Ectodermal cell (in vitro differentiated cells): ENCODE results near the gene NAGPA. TPM values are rescaled to one million over a fixed set of nuclear protein-coding genes. Genes with fewer than 3 reads are reported as not detected.
"Not testable (repeated sequence)": the region's sequence is repeated elsewhere in the genome, so short reads cannot be mapped to it uniquely, and the experiment has no call there.

Source experiments
- H3K27ac ChIP-seq: 2 replicates; pipeline ENCODE4 v1.7.0; 2013; ENCODE audit warnings: mild to moderate bottlenecking, low read depth, low read length; ENCODE audit not compliant: insufficient read depth, poor library complexity, severe bottlenecking
- H3K27me3 ChIP-seq: 2 replicates; pipeline ENCODE4 v1.7.0; 2013; ENCODE audit warnings: mild to moderate bottlenecking, low read length; ENCODE audit not compliant: insufficient read depth, control insufficient read depth, poor library complexity, severe bottlenecking
- H3K36me3 ChIP-seq: one replicate; pipeline ENCODE4 v1.7.0; 2013; ENCODE audit warnings: low read length; ENCODE audit not compliant: control insufficient read depth, insufficient read depth
- H3K4me1 ChIP-seq: one replicate; pipeline ENCODE4 v1.7.0; 2013; ENCODE audit warnings: low read length; ENCODE audit not compliant: control insufficient read depth, insufficient read depth
- H3K4me3 ChIP-seq: 2 replicates; pipeline ENCODE4 v1.7.0; 2013; ENCODE audit warnings: low read depth, low read length, control low read depth; ENCODE audit not compliant: insufficient read depth
- H3K9me3 ChIP-seq: 2 replicates; pipeline ENCODE4 v1.7.0; 2013; ENCODE audit warnings: mild to moderate bottlenecking, low read length, moderate library complexity; ENCODE audit not compliant: control insufficient read depth
- WGBS, 2 experiments: methylation state at CpG; one replicate each; pipeline ENCODE4 v1.1.7; 2013; ENCODE audit warnings: missing lambda C conversion rate in 2 of 2; 5-methylcytosine and 5-hydroxymethylcytosine counted together
- polyA plus RNA-seq, 4 experiments: library from polyadenylated mRNA; stranded (reverse); fragments of 50-300 nt; gene quantifications; one replicate each; pipeline ENCODE4 v1.2.3, GENCODE V29; 2013

NAGPA gene
- polyA plus RNA-seq (2013, experiment 1 of 4): 11.1 TPM
- 8.4 TPM for polyA plus RNA-seq (2013, experiment 2 of 4)
- polyA plus RNA-seq (2013, experiment 3 of 4): 7.8 TPM
- polyA plus RNA-seq (2013, experiment 4 of 4): 8.5 TPM

GRCh38 chr16:5033256-5034166, at the start of gene NAGPA:
Gene NAGPA, minus strand, starts transcription at chr16:5033935. Its CDS starts 21 bp downstream, at chr16:5033914.
- WGBS, 2 experiments: 1% methylated on average over 104 of the region's 104 CpGs
- Histone ChIP-seq H3K4me1 (peaks cover 11% of the 10 kb centered on the region), H3K9me3 (no peaks in the 10 kb centered on the region), H3K27me3 (peaks cover 9% of the 10 kb centered on the region), H3K27ac (peak within 1 kb of the TSS; percentile 32), H3K4me3 (peak within 1 kb of the TSS; percentile 86), H3K36me3 (no peaks in the 10 kb centered on the region)

GRCh38 chr16:5080996-5081395, 47.3 kb upstream of the NAGPA start:
- not testable (repeated sequence) for H3K4me1 ChIP-seq, H3K9me3 ChIP-seq, H3K27ac ChIP-seq, H3K27me3 ChIP-seq, H3K4me3 ChIP-seq, H3K36me3 ChIP-seq
- WGBS, 2 experiments: 89 to 93% methylated on average over 9 of the region's 9 CpGs

- not testable (repeated sequence) for H3K27ac ChIP-seq, H3K4me3 ChIP-seq, H3K36me3 ChIP-seq, H3K27me3 ChIP-seq, H3K9me3 ChIP-seq, H3K4me1 ChIP-seq
- WGBS, 2 experiments: 94 to 95% methylated on average over 12 of the region's 12 CpGs
These were observed 46.7 kb upstream of the NAGPA start for GRCh38 chr16:5080461-5080860.

- Histone ChIP-seq H3K27me3 (no peaks in the 10 kb centered on the region), H3K4me3 (no peak overlapping the region), H3K27ac (no peak overlapping the region), H3K9me3 (no peaks in the 10 kb centered on the region), H3K4me1 (no peaks in the 10 kb centered on the region), H3K36me3 (no peaks in the 10 kb centered on the region)
- 90% methylated on average over 17 of the region's 17 CpGs for WGBS, 2 experiments
These were observed 44.9 kb upstream of the NAGPA start for GRCh38 chr16:5078626-5079025.

GRCh38 chr16:5077304-5077703, 43.6 kb upstream of the NAGPA start:
- Histone ChIP-seq H3K4me1 (peaks cover 3% of the 10 kb centered on the region), H3K27me3 (no peaks in the 10 kb centered on the region), H3K4me3 (no peak overlapping the region), H3K9me3 (no peaks in the 10 kb centered on the region), H3K36me3 (no peaks in the 10 kb centered on the region), H3K27ac (no peak overlapping the region)
- 96% methylated on average over 13 of the region's 13 CpGs for WGBS, 2 experiments

- Histone ChIP-seq H3K4me1 (peaks cover 4% of the 10 kb centered on the region), H3K9me3 (no peaks in the 10 kb centered on the region), H3K36me3 (no peaks in the 10 kb centered on the region), H3K27ac (no peak overlapping the region), H3K27me3 (no peaks in the 10 kb centered on the region), H3K4me3 (no peak overlapping the region)
- WGBS, 2 experiments: 82 to 88% methylated on average over 5 of the region's 5 CpGs
These were observed 41.9 kb upstream of the NAGPA start for GRCh38 chr16:5075637-5076036.

- H3K4me3 ChIP-seq, H3K36me3 ChIP-seq, H3K9me3 ChIP-seq, H3K27ac ChIP-seq, H3K27me3 ChIP-seq, H3K4me1 ChIP-seq: not testable (repeated sequence)
- WGBS, 2 experiments: 93% methylated on average over 15 of the region's 15 CpGs
These were observed 40.0 kb upstream of the NAGPA start for GRCh38 chr16:5073771-5074170.

- 90 to 100% methylated on average over 1 to 2 of the region's 2 CpGs for WGBS, 2 experiments
- Histone ChIP-seq H3K4me3 (no peak overlapping the region), H3K36me3 (no peaks in the 10 kb centered on the region), H3K9me3 (no peaks in the 10 kb centered on the region), H3K27ac (no peak overlapping the region), H3K27me3 (no peaks in the 10 kb centered on the region), H3K4me1 (peaks cover 4% of the 10 kb centered on the region)
These were observed 39.5 kb upstream of the NAGPA start for GRCh38 chr16:5073279-5073629.

GRCh38 chr16:5072334-5073278, 38.9 kb upstream of the NAGPA start:
- 71 to 74% methylated on average over 12 of the region's 12 CpGs for WGBS, 2 experiments
- no peaks in the 10 kb centered on the region for H3K36me3 ChIP-seq
- H3K27ac ChIP-seq: no peak overlapping the region
- no peaks in the 10 kb centered on the region for H3K27me3 ChIP-seq
- H3K4me1 ChIP-seq: peaks cover 4% of the 10 kb centered on the region
- H3K4me3 ChIP-seq: peak overlapping the region; percentile 77
- H3K9me3 ChIP-seq: no peaks in the 10 kb centered on the region
